ENCODE measurements around the gene PBX3. TPM values are rescaled to one million over a fixed set of nuclear protein-coding genes. Genes with fewer than 3 reads are reported as not detected.

PBX3 gene
- polyA plus RNA-seq, 1 donor (not counting 4 experiments of a cell fraction or from before 2014, with no cell fraction given): 26.3 TPM

- no peak for TF ChIP-seq EZH2 (IDR thresholded peaks at IDR 0.05; ENCODE audit: low read length)
- no peak for TF ChIP-seq CTCF (optimal IDR thresholded peaks at IDR 0.05 in 1 of 3, IDR thresholded peaks at IDR 0.05 in 1 of 3, conservative IDR thresholded peaks at IDR 0.05 in 1 of 3; ENCODE audit: extremely low read depth in 1 of 3, insufficient read depth in 2 of 3, low read length in 3 of 3)
- dilution Hi-C loops (cut with MboI; ENCODE audit: extremely low pct_ligation_motif_present, low sequenced_read_pairs): no loop called here
- Histone ChIP-seq H3K79me2 (ENCODE audit: control insufficient read depth, insufficient read depth, low read length) (no peaks in the 10 kb centered on the region), H3K36me3 (ENCODE audit: control insufficient read depth in 2 of 2, extremely low read depth in 1 of 2, insufficient read depth in 2 of 2, low read length in 2 of 2) (no peaks in the 10 kb centered on the region), H3K4me2 (ENCODE audit: control insufficient read depth, extremely low read depth, insufficient read depth, low read depth, low read length) (no peak overlapping the region), H3K9me1 (ENCODE audit: control insufficient read depth, extremely low read depth, insufficient read depth, low read length) (no peaks in the 10 kb centered on the region), H3K9ac (ENCODE audit: control insufficient read depth, extremely low read depth, insufficient read depth, low read length) (no peak overlapping the region), H4K20me1 (ENCODE audit: control insufficient read depth, extremely low read depth, insufficient read depth, low read length) (no peaks in the 10 kb centered on the region), H3K4me3 (ENCODE audit: control insufficient read depth in 2 of 3, extremely low read depth in 1 of 3, insufficient read depth in 2 of 3, low read depth in 1 of 3, low read length in 3 of 3) (no peak overlapping the region), H2AFZ (ENCODE audit: control insufficient read depth, low read length) (no peak overlapping the region), H3K27ac (ENCODE audit: control insufficient read depth, insufficient read depth, low read length) (no peak overlapping the region), H3K4me1 (ENCODE audit: control insufficient read depth, extremely low read depth, insufficient read depth, low read length) (no peaks in the 10 kb centered on the region), H3K27me3 (ENCODE audit: control insufficient read depth, extremely low read depth, insufficient read depth, low read length) (peaks cover 2% of the 10 kb centered on the region), H3K9me3 (ENCODE audit: control insufficient read depth, low read depth, low read length) (no peaks in the 10 kb centered on the region)
- no peak for DNase-seq (ENCODE audit: low read depth, low spot score)
- no peak for FAIRE-seq
These were observed 250.1 kb downstream of the PBX3 start for GRCh38 chr9:125997196-125997823.

- Histone ChIP-seq H3K4me3 (ENCODE audit: control insufficient read depth in 2 of 3, extremely low read depth in 1 of 3, insufficient read depth in 2 of 3, low read depth in 1 of 3, low read length in 3 of 3) (no peak overlapping the region), H2AFZ (ENCODE audit: control insufficient read depth, low read length) (no peak overlapping the region), H3K9me3 (ENCODE audit: control insufficient read depth, low read depth, low read length) (no peaks in the 10 kb centered on the region), H3K9ac (ENCODE audit: control insufficient read depth, extremely low read depth, insufficient read depth, low read length) (no peak overlapping the region), H3K79me2 (ENCODE audit: control insufficient read depth, insufficient read depth, low read length) (no peaks in the 10 kb centered on the region), H3K36me3 (ENCODE audit: control insufficient read depth in 2 of 2, extremely low read depth in 1 of 2, insufficient read depth in 2 of 2, low read length in 2 of 2) (no peaks in the 10 kb centered on the region), H3K9me1 (ENCODE audit: control insufficient read depth, extremely low read depth, insufficient read depth, low read length) (no peaks in the 10 kb centered on the region), H3K4me1 (ENCODE audit: control insufficient read depth, extremely low read depth, insufficient read depth, low read length) (no peaks in the 10 kb centered on the region), H3K27ac (ENCODE audit: control insufficient read depth, insufficient read depth, low read length) (no peak overlapping the region), H3K4me2 (ENCODE audit: control insufficient read depth, extremely low read depth, insufficient read depth, low read depth, low read length) (no peak overlapping the region), H3K27me3 (ENCODE audit: control insufficient read depth, extremely low read depth, insufficient read depth, low read length) (peaks cover 2% of the 10 kb centered on the region), H4K20me1 (ENCODE audit: control insufficient read depth, extremely low read depth, insufficient read depth, low read length) (no peaks in the 10 kb centered on the region)
- DNase-seq (ENCODE audit: low read depth, low spot score) (no peak), FAIRE-seq (no peak)
- dilution Hi-C loops (cut with MboI; ENCODE audit: extremely low pct_ligation_motif_present, low sequenced_read_pairs): no loop called here
- TF ChIP-seq EZH2 (IDR thresholded peaks at IDR 0.05; ENCODE audit: low read length): no peak
- TF ChIP-seq CTCF (optimal IDR thresholded peaks at IDR 0.05 in 1 of 3, IDR thresholded peaks at IDR 0.05 in 1 of 3, conservative IDR thresholded peaks at IDR 0.05 in 1 of 3; ENCODE audit: extremely low read depth in 1 of 3, insufficient read depth in 2 of 3, low read length in 3 of 3): no peak
These were observed 251.8 kb downstream of the PBX3 start for GRCh38 chr9:125998837-125999503.
